Prostate gland (tissue), 2 donors: ENCODE results near the gene IFIT1B.

Experiments used
- POLR2A ChIP-seq: fragments of 450-650 bp; IDR thresholded peaks from one replicate; pipeline ENCODE4 v1.6.1; 2016; ENCODE audit warnings: antibody characterized with exemption, mild to moderate bottlenecking
- TF ChIP-seq, protein P1 (sequence below), 4 experiments: fragments of 200-600 bp in 2 of 4; fragments of 450-650 bp in 2 of 4; sonication (generic) in 2 of 4; IDR thresholded peaks; 1 replicate in 3 of 4; 2 replicates in 1 of 4; pipeline ENCODE4 v1.5.1; 2016 to 2019; ENCODE audit warnings: antibody characterized with exemption in 4 of 4, mild to moderate bottlenecking in 2 of 4, moderate library complexity in 2 of 4

DNA sequence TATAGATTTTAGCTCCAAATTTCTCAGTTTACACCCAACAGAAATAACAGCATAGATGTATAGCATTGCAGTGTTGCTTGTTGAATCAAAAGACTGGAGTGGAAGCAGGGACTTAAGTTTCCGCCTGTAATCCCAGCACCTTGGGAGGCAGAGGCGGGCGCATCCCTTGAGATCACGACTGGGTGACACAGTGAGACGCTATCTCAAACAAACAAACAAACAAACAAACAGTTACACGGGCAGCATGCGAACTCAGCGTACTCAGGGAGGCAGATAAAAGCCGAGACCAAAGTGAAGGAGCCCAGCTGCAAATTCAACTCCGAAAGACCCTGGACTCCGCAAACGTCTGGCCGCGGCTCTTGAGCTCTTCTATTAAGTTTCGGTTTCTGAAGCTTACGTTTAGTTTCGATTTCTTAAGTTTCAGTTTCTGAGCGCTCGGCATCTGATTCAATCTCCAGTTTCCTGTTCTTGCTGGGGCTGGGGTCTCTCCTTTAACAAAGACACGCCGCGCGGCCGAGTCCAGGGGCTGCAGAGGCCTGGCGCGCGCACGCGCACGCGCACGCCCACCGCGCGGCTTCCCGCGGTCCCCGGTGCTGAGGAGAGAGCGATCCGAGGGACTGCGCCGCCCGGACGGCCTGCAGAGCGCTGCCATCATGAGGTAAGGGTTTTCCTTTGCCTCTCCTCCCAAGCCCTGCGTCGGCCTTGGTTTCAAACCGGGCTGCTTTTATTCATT lies 36.5 kb downstream of the IFIT1B start, which contains the start of gene IFIT5:
- TF ChIP-seq, protein P1, sequence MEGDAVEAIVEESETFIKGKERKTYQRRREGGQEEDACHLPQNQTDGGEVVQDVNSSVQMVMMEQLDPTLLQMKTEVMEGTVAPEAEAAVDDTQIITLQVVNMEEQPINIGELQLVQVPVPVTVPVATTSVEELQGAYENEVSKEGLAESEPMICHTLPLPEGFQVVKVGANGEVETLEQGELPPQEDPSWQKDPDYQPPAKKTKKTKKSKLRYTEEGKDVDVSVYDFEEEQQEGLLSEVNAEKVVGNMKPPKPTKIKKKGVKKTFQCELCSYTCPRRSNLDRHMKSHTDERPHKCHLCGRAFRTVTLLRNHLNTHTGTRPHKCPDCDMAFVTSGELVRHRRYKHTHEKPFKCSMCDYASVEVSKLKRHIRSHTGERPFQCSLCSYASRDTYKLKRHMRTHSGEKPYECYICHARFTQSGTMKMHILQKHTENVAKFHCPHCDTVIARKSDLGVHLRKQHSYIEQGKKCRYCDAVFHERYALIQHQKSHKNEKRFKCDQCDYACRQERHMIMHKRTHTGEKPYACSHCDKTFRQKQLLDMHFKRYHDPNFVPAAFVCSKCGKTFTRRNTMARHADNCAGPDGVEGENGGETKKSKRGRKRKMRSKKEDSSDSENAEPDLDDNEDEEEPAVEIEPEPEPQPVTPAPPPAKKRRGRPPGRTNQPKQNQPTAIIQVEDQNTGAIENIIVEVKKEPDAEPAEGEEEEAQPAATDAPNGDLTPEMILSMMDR (IDR thresholded peaks at IDR 0.05), result no peak
- TF ChIP-seq POLR2A, result peak; percentile 55
